Esophagus muscularis mucosa (tissue), 4 donors: ENCODE data around the gene PFAS. TPM values are rescaled to one million over a fixed set of nuclear protein-coding genes. Genes with fewer than 3 reads are reported as not detected.

Source experiments
- DNase-seq: peaks from one replicate; pipeline ENCODE4 v3.0.0-alpha.2; 2017; ENCODE audit errors: extremely low spot score
- H3K27ac ChIP-seq, 4 donors: fragments of 200-600 bp; sonication (generic); replicated peaks in 1 of 4; 1 replicate in 3 of 4; 2 replicates in 1 of 4; pipeline ENCODE4 v1.5.1; 2016 to 2019; ENCODE audit warnings: mild to moderate bottlenecking in 1 of 4
- H3K27me3 ChIP-seq, 4 donors: fragments of 200-600 bp; sonication (generic); one replicate each; pipeline versions ENCODE4 v1.5.1 to v1.6.0; 2016 to 2019
- H3K36me3 ChIP-seq, 4 donors: fragments of 200-600 bp; sonication (generic); one replicate each; pipeline ENCODE4 v1.5.1; 2016 to 2019
- H3K4me1 ChIP-seq, 4 donors: fragments of 200-600 bp; sonication (generic); one replicate each; pipeline ENCODE4 v1.5.1; 2016 to 2019
- H3K4me3 ChIP-seq, 4 donors: fragments of 200-600 bp; sonication (generic); 1 replicate in 2 of 4; 2 replicates in 2 of 4; pipeline ENCODE4 v1.5.1; 2016 to 2019; ENCODE audit warnings: mild to moderate bottlenecking in 4 of 4, moderate library complexity in 1 of 4
- H3K9me3 ChIP-seq, 4 donors: fragments of 200-600 bp; sonication (generic); 1 replicate in 3 of 4; 2 replicates in 1 of 4; pipeline ENCODE4 v1.5.1; 2016 to 2019
- CTCF ChIP-seq, 3 experiments: fragments of 200-600 bp in 2 of 3; fragments of 450-650 bp in 1 of 3; sonication (generic) in 2 of 3; IDR thresholded peaks; one replicate each; pipeline ENCODE4 v1.5.1; 2017 to 2019; ENCODE audit warnings: antibody characterized with exemption in 3 of 3, mild to moderate bottlenecking in 2 of 3, moderate library complexity in 1 of 3
- EP300 ChIP-seq: sonication (generic); formaldehyde crosslinking; IDR thresholded peaks from one replicate; pipeline ENCODE4 v1.6.1; 2017; ENCODE audit warnings: antibody characterized with exemption
- POLR2A ChIP-seq: fragments of 450-650 bp; IDR thresholded peaks from one replicate; pipeline ENCODE4 v1.6.1; 2017; ENCODE audit warnings: antibody characterized with exemption, moderate library complexity, mild to moderate bottlenecking, low read depth
- POLR2AphosphoS5 ChIP-seq, 2 donors: sonication (generic); formaldehyde crosslinking; IDR thresholded peaks; one replicate each; pipeline ENCODE4 v1.6.1; 2017; ENCODE audit warnings: antibody characterized with exemption in 2 of 2
- WGBS: methylation state at CpG from one replicate; pipeline ENCODE4 v1.1.5; 2018; 5-methylcytosine and 5-hydroxymethylcytosine counted together
- intact Hi-C: fragments of 100-400 bp; cut with DNase I; formaldehyde crosslinking; loops from one replicate; pipeline ENCODE4 v1.15.1; 2023
- total RNA-seq, 4 donors: library from RNA; depleted of rRNA; stranded (reverse); fragments of >200 nt; gene quantifications; one replicate each; pipeline versions ENCODE4 v1.1.0 to v1.2.1, GENCODE V29; 2016

The PFAS gene
- total RNA-seq, 4 donors from 2014 or later, result 8.8 to 15.2 (median 11.2) TPM

GRCh38 chr17:8257801-8258200, 8.7 kb downstream of the PFAS start:
- Histone ChIP-seq H3K36me3 (peaks cover 23 to 91% (median 80%) of the 10 kb centered on the region in 4 donors), H3K27me3 (no peaks in the 10 kb centered on the region), H3K4me3 (no peak overlapping the region), H3K9me3 (no peaks in the 10 kb centered on the region), H3K27ac (no peak overlapping the region), H3K4me1 (no peaks in the 10 kb centered on the region)
- no peak for DNase-seq
- intact Hi-C loops, result no loop called here
- 94% methylated on average over 8 of the region's 8 CpGs for WGBS
- no peak for TF ChIP-seq POLR2A
- no peak for TF ChIP-seq CTCF (IDR thresholded peaks at IDR 0.05)
- TF ChIP-seq EP300, result no peak
- no peak for TF ChIP-seq POLR2AphosphoS5 (IDR thresholded peaks at IDR 0.05)

- Histone ChIP-seq H3K27ac (no peak overlapping the region), H3K27me3 (no peaks in the 10 kb centered on the region), H3K36me3 (peaks cover 31 to 94% (median 87%) of the 10 kb centered on the region in 4 donors), H3K4me1 (no peaks in the 10 kb centered on the region), H3K4me3 (no peak overlapping the region), H3K9me3 (no peaks in the 10 kb centered on the region)
- DNase-seq, result no peak
- TF ChIP-seq POLR2A (no peak), CTCF (IDR thresholded peaks at IDR 0.05) (no peak), EP300 (no peak), POLR2AphosphoS5 (IDR thresholded peaks at IDR 0.05) (no peak)
- intact Hi-C loops, result no loop called here
- WGBS, result 94% methylated on average over 8 of the region's 10 CpGs
Observed at GRCh38 chr17:8264320-8264719, 15.2 kb downstream of the PFAS start.

GRCh38 chr17:8264836-8265542, 15.9 kb downstream of the PFAS start:
- no peak for DNase-seq
- Histone ChIP-seq H3K27ac (no peak overlapping the region), H3K9me3 (no peaks in the 10 kb centered on the region), H3K27me3 (no peaks in the 10 kb centered on the region), H3K4me1 (no peaks in the 10 kb centered on the region), H3K4me3 (no peak overlapping the region), H3K36me3 (peaks cover 34 to 93% (median 86%) of the 10 kb centered on the region in 4 donors)
- TF ChIP-seq POLR2A (no peak), EP300 (no peak), POLR2AphosphoS5 (IDR thresholded peaks at IDR 0.05) (no peak), CTCF (IDR thresholded peaks at IDR 0.05) (no peak)
- intact Hi-C loops, result no loop called here
- WGBS, result 98% methylated on average over 12 of the region's 18 CpGs

- Histone ChIP-seq H3K4me3 (no peak overlapping the region), H3K27ac (no peak overlapping the region), H3K36me3 (peaks cover 31 to 88% (median 73%) of the 10 kb centered on the region in 4 donors), H3K9me3 (no peaks in the 10 kb centered on the region), H3K4me1 (no peaks in the 10 kb centered on the region), H3K27me3 (no peaks in the 10 kb centered on the region)
- DNase-seq, result no peak
- TF ChIP-seq CTCF (IDR thresholded peaks at IDR 0.05) (no peak), POLR2AphosphoS5 (IDR thresholded peaks at IDR 0.05) (no peak)
- 94% methylated on average over 27 of the region's 29 CpGs for WGBS
- intact Hi-C loops, result no loop called here
Observed at GRCh38 chr17:8266648-8267479, 17.8 kb downstream of the PFAS start.
